GM12873 (cell line): Measurements from ENCODE around the gene MRS2.

Experiments used
- CTCF ChIP-seq: IDR thresholded peaks from 2 replicates; pipeline ENCODE4 v1.5.1; 2012; ENCODE audit warnings: low read depth, mild to moderate bottlenecking, moderate library complexity, low read length, control low read depth; ENCODE audit not compliant: insufficient read depth; ENCODE audit errors: missing control alignments

The MRS2 gene

GRCh38 chr6:24402697-24403500 lies at the start of gene MRS2:
Gene MRS2 (plus strand): TSS chr6:24402936. CDS start chr6:24403047, 111 bp downstream.
- TF ChIP-seq CTCF: no peak

- TF ChIP-seq CTCF: no peak
Observed at GRCh38 chr6:24353861-24354260, 48.9 kb upstream of the MRS2 start.

GRCh38 chr6:24355393-24355792 lies 47.3 kb upstream of the MRS2 start:
- TF ChIP-seq CTCF: no peak

GRCh38 chr6:24356310-24356973 lies 46.3 kb upstream of the MRS2 start:
- TF ChIP-seq CTCF: no peak

GRCh38 chr6:24357336-24358218 lies 45.2 kb upstream of the MRS2 start, which contains the start of gene DCDC2:
Gene DCDC2 (minus strand): TSS chr6:24358059. CDS start chr6:24357750, 309 bp downstream.
- TF ChIP-seq CTCF: no peak

- TF ChIP-seq CTCF: no peak
Observed at GRCh38 chr6:24358219-24358821, 44.4 kb upstream of the MRS2 start.
